Measurements from ENCODE around the gene CNFN.

Gene CNFN

GRCh38 chr19:42406111-42406510, 16.0 kb upstream of the CNFN start:
- no peak for TF ChIP-seq CTCF (IDR thresholded peaks at IDR 0.05; ENCODE audit: low read depth, low read length, poor library complexity, severe bottlenecking)
- TF ChIP-seq EZH2phosphoT487 (IDR thresholded peaks at IDR 0.05; ENCODE audit: borderline replicate concordance, low read length): no peak
- Histone ChIP-seq H3K27ac (ENCODE audit: low read depth, low read length) (no peak overlapping the region), H3K9me3 (ENCODE audit: control insufficient read depth, insufficient read depth, low read length) (no peaks in the 10 kb centered on the region), H3K4me2 (ENCODE audit: low read length) (no peak overlapping the region), H3K9me2 (replicated peaks; ENCODE audit: control insufficient read depth, low read length) (no peaks in the 10 kb centered on the region), H3F3A (ENCODE audit: control insufficient read depth, insufficient read depth) (no peaks in the 10 kb centered on the region; the same call in 1 of the 2 replicates), H3K4me3 (ENCODE audit: low read length) (no peak overlapping the region), H3K4me1 (ENCODE audit: control insufficient read depth, low read length) (peaks cover 11% of the 10 kb centered on the region), H4K20me1 (ENCODE audit: control insufficient read depth, insufficient read depth, low read depth, low read length) (no peaks in the 10 kb centered on the region), H3K79me2 (ENCODE audit: control insufficient read depth, low read length) (no peaks in the 10 kb centered on the region), H3K36me3 (ENCODE audit: control insufficient read depth, low read length) (peaks cover 50% of the 10 kb centered on the region), H3K27me3 (ENCODE audit: control insufficient read depth, low read length) (no peaks in the 10 kb centered on the region)

DNA sequence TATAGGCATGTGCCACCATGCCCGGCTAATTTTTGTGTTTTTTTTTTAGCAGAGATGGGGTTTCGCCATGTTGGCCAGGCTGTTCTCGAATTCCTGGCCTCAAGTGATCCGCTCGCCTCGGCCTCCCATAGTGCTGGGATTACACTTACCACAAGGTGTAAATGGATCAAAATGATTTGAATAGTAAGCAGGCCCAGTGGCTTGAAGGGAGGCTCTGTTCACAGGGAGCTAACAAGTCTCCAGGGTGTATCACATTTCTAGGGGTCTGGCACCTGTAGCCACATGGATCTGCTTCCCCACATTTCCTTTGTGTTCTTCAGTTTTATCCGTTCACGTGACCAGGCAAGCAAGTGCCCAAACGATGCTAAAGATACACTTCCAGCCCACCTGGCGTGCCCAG, 13.5 kb upstream of the CNFN start:
- H3K79me2 ChIP-seq (ENCODE audit: control insufficient read depth, low read length): 0 out of 2 replicates have a peak, but pooled peaks cover 2% of the 10 kb centered on the region
- no peaks in the 10 kb centered on the region for H3K9me3 ChIP-seq (ENCODE audit: control insufficient read depth, insufficient read depth, low read length)
- H3K36me3 ChIP-seq (ENCODE audit: control insufficient read depth, low read length): peaks cover 43% of the 10 kb centered on the region
- H3K4me3 ChIP-seq (ENCODE audit: low read length): no peak overlapping the region
- no peak for TF ChIP-seq EZH2phosphoT487 (IDR thresholded peaks at IDR 0.05; ENCODE audit: borderline replicate concordance, low read length)
- peaks cover 15% of the 10 kb centered on the region for H3K4me1 ChIP-seq (ENCODE audit: control insufficient read depth, low read length)
- peaks cover 2% of the 10 kb centered on the region; the same call in 1 of the 2 replicates for H3F3A ChIP-seq (ENCODE audit: control insufficient read depth, insufficient read depth)
- H3K27me3 ChIP-seq (ENCODE audit: control insufficient read depth, low read length): no peaks in the 10 kb centered on the region
- H3K27ac ChIP-seq (ENCODE audit: low read depth, low read length): no peak overlapping the region
- H4K20me1 ChIP-seq (ENCODE audit: control insufficient read depth, insufficient read depth, low read depth, low read length): no peaks in the 10 kb centered on the region; the same call in 1 of the 2 replicates
- H3K4me2 ChIP-seq (ENCODE audit: low read length): no peak overlapping the region
- H3K9me2 ChIP-seq (replicated peaks; ENCODE audit: control insufficient read depth, low read length): no peaks in the 10 kb centered on the region

GRCh38 chr19:42402376-42403116, 12.4 kb upstream of the CNFN start:
- peak overlapping the region; percentile 83 for H3K4me3 ChIP-seq (ENCODE audit: low read length)
- no peak for TF ChIP-seq CTCF (IDR thresholded peaks at IDR 0.05; ENCODE audit: low read depth, low read length, poor library complexity, severe bottlenecking)
- TF ChIP-seq EZH2phosphoT487 (IDR thresholded peaks at IDR 0.05; ENCODE audit: borderline replicate concordance, low read length): no peak
- no peaks in the 10 kb centered on the region for H3K27me3 ChIP-seq (ENCODE audit: control insufficient read depth, low read length)
- H3F3A ChIP-seq (ENCODE audit: control insufficient read depth, insufficient read depth): peaks cover 2% of the 10 kb centered on the region; the same call in 1 of the 2 replicates
- H3K79me2 ChIP-seq (ENCODE audit: control insufficient read depth, low read length): peaks cover 9% of the 10 kb centered on the region
- peaks cover 34% of the 10 kb centered on the region for H3K36me3 ChIP-seq (ENCODE audit: control insufficient read depth, low read length)
- no peaks in the 10 kb centered on the region; the same call in 1 of the 2 replicates for H4K20me1 ChIP-seq (ENCODE audit: control insufficient read depth, insufficient read depth, low read depth, low read length)
- H3K9me3 ChIP-seq (ENCODE audit: control insufficient read depth, insufficient read depth, low read length): no peaks in the 10 kb centered on the region
- H3K9me2 ChIP-seq (replicated peaks; ENCODE audit: control insufficient read depth, low read length): no peaks in the 10 kb centered on the region
- no peak overlapping the region for H3K27ac ChIP-seq (ENCODE audit: low read depth, low read length)
- peaks cover 21% of the 10 kb centered on the region for H3K4me1 ChIP-seq (ENCODE audit: control insufficient read depth, low read length)
- peak overlapping the region; percentile 99 for H3K4me2 ChIP-seq (ENCODE audit: low read length)
